GM19099 (cell line): ENCODE data around the gene RGS18.

Experiments used
- POLR2A ChIP-seq: IDR thresholded peaks from 3 replicates; pipeline ENCODE4 v1.6.1; 2011; ENCODE audit warnings: low read depth; ENCODE audit not compliant: insufficient read length; ENCODE audit errors: extremely low read depth

Gene RGS18

DNA sequence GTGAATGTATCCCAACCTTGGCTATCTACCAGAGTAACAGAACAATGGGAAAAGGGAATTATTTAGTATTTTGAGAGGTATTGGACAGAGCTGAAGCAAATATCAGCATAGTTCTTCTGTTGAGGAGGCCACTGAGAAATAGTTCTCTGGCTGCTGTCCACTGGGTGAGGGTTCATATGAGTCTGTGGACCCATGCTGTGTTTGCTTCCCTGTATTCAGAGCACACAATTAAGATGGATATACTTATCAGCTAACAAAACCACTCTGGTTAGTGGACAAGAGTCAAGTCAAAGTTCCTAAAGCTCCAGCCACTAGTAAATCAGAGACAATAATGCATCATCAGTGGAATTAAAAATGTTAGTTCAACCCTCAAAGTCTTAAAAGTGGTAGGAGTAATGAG is 66.1 kb downstream of the RGS18 start:
- no peak for TF ChIP-seq POLR2A

GRCh38 chr1:192224846-192225245 is 66.6 kb downstream of the RGS18 start:
- no peak for TF ChIP-seq POLR2A

DNA sequence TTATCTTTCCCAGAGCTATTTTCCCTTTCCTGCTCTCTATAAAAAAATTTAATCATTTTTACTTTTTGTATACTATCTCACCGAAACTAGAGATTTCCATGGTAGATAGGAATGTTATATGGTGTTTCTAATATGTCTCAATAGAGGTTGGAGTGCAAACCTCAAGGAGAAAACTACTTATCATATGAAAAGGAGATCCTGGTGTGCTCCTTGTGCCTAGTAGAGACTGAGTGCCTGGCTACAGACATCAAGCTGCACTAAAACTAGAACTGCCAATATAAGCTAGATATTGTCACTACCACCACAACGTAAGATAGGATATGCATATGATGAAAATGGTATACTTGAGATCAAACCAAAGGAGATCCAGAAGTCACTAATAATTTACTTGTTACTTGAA is 67.0 kb downstream of the RGS18 start:
- TF ChIP-seq POLR2A: no peak

DNA sequence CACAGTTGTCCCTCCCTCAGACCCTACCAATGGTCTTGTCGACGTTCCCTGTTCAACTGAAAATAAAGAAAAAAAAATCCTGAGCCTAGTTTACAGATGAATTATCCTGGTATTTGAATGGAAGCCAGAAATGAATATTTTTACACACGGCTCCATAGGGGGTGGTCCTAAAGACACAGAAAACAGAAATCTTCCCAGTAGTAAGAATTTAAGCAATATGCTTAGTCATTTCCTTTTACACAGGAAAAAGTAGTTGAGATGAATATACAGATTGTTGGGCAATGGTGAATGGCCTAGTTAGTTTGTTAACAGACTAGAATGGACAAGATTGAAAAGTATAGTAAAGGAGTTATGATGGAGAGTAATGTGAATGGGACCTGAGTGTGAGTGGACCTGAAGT is 67.4 kb downstream of the RGS18 start:
- no peak for TF ChIP-seq POLR2A

- no peak for TF ChIP-seq POLR2A
Measured at GRCh38 chr1:192227330-192227729, 69.1 kb downstream of the RGS18 start.

- TF ChIP-seq POLR2A: no peak
Measured at GRCh38 chr1:192232817-192233417, 74.7 kb downstream of the RGS18 start.

DNA sequence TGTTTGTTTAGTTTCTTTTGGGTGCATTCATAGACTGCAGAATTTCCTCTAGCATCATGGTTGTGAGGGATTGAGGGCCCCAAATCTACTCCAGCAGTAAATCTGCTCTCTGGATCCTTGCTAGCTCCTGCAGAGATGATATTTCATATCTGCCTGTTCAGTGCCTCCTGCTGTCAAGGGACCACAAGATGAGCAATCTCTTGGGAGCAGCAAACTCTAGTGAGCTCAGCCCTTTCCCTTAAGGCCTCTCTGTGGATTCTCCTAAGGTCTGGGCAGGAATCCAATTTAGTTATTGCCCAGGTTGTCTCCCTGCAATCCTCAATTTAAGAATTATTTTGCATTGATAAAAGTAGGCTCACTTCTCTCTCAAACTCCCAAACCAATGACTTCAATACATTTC is 76.9 kb downstream of the RGS18 start:
- no peak for TF ChIP-seq POLR2A
